ENCODE data around the gene MMRN2.
"Not testable (repeated sequence)": the region's sequence is repeated elsewhere in the genome, so short reads cannot be mapped to it uniquely, and the experiment has no call there.

MMRN2 gene

DNA sequence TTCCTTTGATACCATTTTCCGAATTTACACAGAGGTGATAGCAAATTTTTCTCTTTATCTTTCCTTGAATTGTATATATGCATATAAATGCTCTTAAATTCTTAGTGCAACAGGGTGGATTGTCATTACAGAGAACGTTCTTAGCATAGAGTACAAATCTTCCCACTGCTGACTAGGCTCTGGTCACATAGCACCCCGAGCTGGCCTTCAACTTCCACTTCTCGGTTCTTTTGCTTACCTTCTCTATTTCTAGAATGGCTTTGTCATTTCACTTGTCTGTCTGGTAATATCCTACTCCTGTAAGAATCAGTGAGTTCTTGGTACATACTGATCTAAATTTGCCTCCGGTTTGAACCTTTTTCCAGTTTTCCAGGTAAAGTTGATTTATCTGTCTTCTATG lies 24.3 kb upstream of the MMRN2 start:
- no peak overlapping the region for H3K4me3 ChIP-seq (ENCODE audit: low read length)

DNA sequence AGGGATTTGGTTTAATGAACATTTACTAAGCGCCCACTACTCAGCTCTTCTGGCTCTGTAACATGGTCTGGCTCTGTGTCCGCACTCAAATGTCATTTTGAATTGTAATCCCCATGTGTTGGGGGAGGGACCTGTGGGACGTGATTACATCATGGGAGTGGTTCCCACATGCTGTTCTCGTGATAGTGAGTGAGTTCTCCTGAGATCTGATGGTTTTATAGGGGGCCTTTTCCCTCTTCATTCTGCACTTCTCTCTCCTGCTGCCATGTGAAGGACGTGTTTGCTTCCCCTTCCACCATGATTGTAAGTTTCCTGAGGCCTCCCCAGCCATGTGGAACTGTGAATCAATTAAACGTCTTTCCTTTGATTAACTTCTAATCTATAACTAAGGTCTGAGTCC lies 23.6 kb upstream of the MMRN2 start:
- H3K4me3 ChIP-seq (ENCODE audit: low read length); DNase-seq (ENCODE audit: low read depth): not testable (repeated sequence)

More for the DNA sequence above, 24.3 kb upstream of the MMRN2 start:
- no peak for TF ChIP-seq CTCF (conservative IDR thresholded peaks at IDR 0.05; ENCODE audit: low read length)
- DNase-seq (ENCODE audit: low read depth): no peak

DNA sequence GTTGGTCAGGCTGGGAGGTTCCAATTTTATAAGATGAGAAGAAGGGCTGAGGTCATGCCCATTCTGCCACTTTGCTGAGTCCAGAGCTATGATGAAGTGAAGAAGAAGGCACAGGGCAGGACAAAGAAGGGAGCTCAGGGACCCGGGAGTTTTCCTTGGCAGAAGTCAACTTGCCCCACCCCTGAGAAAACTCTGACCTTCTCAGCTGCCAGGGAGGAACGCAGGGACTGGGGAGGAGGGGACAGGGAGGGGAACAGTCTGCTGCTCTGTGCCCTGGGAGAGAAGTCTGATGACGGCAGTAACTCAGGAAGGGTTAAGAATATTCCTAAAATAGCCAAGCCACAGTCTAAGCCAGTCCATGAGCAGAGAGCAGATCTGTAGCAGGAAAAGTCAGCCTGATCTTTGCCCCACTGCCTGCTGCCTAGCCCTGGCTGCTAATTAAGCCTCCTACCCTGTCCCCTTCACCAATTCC lies 22.6 kb upstream of the MMRN2 start:
- no peak for TF ChIP-seq CTCF (conservative IDR thresholded peaks at IDR 0.05; ENCODE audit: low read length)
- DNase-seq (ENCODE audit: low read depth): peak; percentile 39
- H3K4me3 ChIP-seq (ENCODE audit: low read length): no peak overlapping the region

- H3K4me3 ChIP-seq (ENCODE audit: low read length): no peak overlapping the region
Observed at GRCh38 chr10:86979296-86979818, 21.9 kb upstream of the MMRN2 start.

DNA sequence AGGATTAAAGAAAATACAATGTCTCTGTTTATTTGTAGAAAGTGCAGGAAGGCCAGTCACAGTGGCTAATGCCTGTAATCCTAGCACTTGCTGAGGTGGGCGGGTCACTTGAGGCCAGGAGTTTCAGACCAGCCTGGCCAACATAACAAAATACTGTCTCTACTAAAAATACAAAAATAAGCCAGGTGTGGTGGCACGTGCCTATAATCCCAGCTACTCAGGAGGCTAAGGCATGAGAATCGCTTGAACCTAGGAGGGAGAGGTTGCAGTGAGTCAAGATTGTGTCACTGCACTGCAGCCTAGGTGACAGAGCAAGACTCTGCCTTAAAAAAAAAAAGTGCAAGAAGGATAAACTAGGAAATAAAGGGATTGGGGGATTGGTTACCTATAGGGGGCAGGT lies 21.0 kb upstream of the MMRN2 start:
- H3K4me3 ChIP-seq (ENCODE audit: low read length); DNase-seq (ENCODE audit: low read depth): not testable (repeated sequence)

More at GRCh38 chr10:86979296-86979818, 21.9 kb upstream of the MMRN2 start:
- no peak for DNase-seq (ENCODE audit: low read depth)
- TF ChIP-seq CTCF (conservative IDR thresholded peaks at IDR 0.05; ENCODE audit: low read length): no peak

DNA sequence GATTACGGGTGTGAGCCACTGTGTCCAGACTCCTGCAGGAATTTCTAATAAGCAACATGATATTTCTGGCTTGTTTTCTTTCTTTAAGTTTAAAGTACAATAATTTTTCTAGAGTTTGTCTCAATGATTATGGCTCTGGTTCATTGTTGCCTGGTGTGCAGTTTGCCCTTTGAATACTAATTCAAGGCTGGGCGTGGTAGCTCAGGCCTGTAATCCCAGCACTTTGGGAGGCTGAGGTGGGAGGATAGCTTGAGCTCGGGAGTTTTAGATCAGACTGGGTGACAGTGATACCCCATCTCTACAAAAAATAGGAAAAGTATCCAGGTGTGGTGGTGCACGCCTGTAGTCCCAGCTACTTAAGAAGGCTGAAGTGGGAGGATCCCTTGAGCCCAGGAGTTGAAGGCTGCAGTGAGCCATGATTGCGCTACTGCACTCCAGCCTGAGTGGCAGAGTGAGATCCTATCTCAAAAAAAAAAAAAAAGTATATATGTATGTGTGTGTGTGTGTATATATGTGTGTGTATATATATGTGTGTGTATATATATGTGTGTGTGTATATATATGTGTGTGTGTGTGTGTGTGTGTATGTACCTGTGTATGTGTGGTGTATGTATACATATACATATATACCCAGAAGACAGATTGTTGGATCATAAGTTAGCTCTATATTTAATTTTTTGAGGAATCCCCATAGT lies 19.1 kb upstream of the MMRN2 start:
- TF ChIP-seq CTCF (conservative IDR thresholded peaks at IDR 0.05; ENCODE audit: low read length): no peak
- no peak for DNase-seq (ENCODE audit: low read depth)
- no peak overlapping the region for H3K4me3 ChIP-seq (ENCODE audit: low read length)

- no peak for DNase-seq (ENCODE audit: low read depth)
- no peak overlapping the region for H3K4me3 ChIP-seq (ENCODE audit: low read length)
- no peak for TF ChIP-seq CTCF (conservative IDR thresholded peaks at IDR 0.05; ENCODE audit: low read length)
Observed at GRCh38 chr10:86974484-86974883, 17.1 kb upstream of the MMRN2 start.

- no peak for DNase-seq (ENCODE audit: low read depth)
- TF ChIP-seq CTCF (conservative IDR thresholded peaks at IDR 0.05; ENCODE audit: low read length): no peak
- no peak overlapping the region for H3K4me3 ChIP-seq (ENCODE audit: low read length)
Observed at GRCh38 chr10:86972613-86973380, 15.4 kb upstream of the MMRN2 start.
